Measurements from ENCODE around the gene ZNF292.

DNA sequence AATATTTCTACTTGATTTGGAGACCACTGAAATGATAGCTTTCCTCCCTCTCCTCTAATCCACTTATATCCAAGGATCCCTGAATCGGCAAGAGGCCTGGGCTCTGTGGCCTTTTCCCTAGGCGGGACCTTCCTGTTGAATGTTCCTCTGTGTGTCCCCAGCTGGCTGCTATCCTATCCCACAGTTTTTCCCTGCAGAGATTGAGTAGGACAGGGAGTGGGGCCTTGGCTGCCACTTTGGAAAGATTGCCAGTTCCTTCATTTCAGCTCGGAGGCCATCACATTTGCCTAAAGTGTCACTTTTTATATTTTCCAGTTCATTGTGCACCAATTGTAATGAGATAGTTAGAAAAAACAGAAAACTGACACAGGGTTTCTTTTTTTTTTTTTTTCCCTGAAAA, 128.1 kb downstream of the ZNF292 start:
- TF ChIP-seq, protein P1, sequence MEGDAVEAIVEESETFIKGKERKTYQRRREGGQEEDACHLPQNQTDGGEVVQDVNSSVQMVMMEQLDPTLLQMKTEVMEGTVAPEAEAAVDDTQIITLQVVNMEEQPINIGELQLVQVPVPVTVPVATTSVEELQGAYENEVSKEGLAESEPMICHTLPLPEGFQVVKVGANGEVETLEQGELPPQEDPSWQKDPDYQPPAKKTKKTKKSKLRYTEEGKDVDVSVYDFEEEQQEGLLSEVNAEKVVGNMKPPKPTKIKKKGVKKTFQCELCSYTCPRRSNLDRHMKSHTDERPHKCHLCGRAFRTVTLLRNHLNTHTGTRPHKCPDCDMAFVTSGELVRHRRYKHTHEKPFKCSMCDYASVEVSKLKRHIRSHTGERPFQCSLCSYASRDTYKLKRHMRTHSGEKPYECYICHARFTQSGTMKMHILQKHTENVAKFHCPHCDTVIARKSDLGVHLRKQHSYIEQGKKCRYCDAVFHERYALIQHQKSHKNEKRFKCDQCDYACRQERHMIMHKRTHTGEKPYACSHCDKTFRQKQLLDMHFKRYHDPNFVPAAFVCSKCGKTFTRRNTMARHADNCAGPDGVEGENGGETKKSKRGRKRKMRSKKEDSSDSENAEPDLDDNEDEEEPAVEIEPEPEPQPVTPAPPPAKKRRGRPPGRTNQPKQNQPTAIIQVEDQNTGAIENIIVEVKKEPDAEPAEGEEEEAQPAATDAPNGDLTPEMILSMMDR (IDR thresholded peaks at IDR 0.05; ENCODE audit: poor library complexity) = no peak
- no peak for TF ChIP-seq EZH2phosphoT487 (IDR thresholded peaks at IDR 0.05; ENCODE audit: low read depth, severe bottlenecking, unreplicated experiment)
